Measurements from ENCODE around the gene SELPLG. TPM values are rescaled to one million over a fixed set of nuclear protein-coding genes. Genes with fewer than 3 reads are reported as not detected.
"Not testable (repeated sequence)": the region's sequence is repeated elsewhere in the genome, so short reads cannot be mapped to it uniquely, and the experiment has no call there.

SELPLG gene
- total RNA-seq, 1 experiment from 2014 or later = 0.41 TPM

DNA sequence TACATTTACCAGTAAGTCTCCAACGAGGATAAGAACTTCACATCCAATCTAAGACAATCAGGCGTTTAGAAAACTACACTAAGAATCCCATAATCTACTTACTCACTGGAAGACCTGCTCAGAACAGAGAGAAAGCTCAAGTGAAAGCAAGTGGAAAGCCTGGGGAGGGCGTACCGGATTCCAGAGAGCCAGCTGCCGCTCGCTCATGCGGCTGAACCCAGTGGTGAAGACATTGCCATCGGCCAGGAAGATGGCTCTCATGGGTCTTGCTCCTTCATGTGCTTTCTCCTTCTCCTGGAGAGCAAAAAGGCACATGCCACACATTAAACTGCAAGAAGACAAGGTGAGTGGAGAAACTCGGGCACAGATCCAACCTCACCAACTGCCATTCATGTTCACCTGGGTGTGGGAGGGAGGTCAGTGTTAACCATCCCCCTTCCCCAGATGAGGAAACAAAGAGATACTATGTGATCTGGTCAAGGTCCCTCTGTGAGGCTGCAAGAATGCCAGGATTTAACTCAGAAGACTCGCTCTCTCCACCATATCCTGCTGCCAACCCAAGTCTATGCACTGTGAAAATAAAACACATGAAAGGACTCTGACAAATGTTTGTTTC is 23.5 kb upstream of the SELPLG start:
- no TSS peak for BruUV-seq (replicated peaks)
- in situ Hi-C loops (cut with HindIII; ENCODE audit: low pct_unique_long_range_greater_than_20kb, low sequenced_read_pairs) = no loop called here
- ATAC-seq (no peak), DNase-seq (ENCODE audit: low read depth, low spot score) (no peak)
- ChIA-PET POLR2A (no interaction called here), CTCF (no interaction called here)
- no peak overlapping the region for H3K4me3 ChIP-seq (ENCODE audit: low read depth in 2 of 2, low read length in 2 of 2)
- TF ChIP-seq TCF7L2 (IDR thresholded peaks at IDR 0.05; ENCODE audit: low read depth, low read length) (no peak), SIN3A (IDR thresholded peaks at IDR 0.05; ENCODE audit: borderline replicate concordance, insufficient read depth, low read depth, low read length) (no peak), POLR2AphosphoS5 (IDR thresholded peaks at IDR 0.05; ENCODE audit: low read depth, low read length) (no peak)
- TF ChIP-seq, protein P1, sequence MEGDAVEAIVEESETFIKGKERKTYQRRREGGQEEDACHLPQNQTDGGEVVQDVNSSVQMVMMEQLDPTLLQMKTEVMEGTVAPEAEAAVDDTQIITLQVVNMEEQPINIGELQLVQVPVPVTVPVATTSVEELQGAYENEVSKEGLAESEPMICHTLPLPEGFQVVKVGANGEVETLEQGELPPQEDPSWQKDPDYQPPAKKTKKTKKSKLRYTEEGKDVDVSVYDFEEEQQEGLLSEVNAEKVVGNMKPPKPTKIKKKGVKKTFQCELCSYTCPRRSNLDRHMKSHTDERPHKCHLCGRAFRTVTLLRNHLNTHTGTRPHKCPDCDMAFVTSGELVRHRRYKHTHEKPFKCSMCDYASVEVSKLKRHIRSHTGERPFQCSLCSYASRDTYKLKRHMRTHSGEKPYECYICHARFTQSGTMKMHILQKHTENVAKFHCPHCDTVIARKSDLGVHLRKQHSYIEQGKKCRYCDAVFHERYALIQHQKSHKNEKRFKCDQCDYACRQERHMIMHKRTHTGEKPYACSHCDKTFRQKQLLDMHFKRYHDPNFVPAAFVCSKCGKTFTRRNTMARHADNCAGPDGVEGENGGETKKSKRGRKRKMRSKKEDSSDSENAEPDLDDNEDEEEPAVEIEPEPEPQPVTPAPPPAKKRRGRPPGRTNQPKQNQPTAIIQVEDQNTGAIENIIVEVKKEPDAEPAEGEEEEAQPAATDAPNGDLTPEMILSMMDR (IDR thresholded peaks at IDR 0.05) = no peak
- TF ChIP-seq, protein P2, sequence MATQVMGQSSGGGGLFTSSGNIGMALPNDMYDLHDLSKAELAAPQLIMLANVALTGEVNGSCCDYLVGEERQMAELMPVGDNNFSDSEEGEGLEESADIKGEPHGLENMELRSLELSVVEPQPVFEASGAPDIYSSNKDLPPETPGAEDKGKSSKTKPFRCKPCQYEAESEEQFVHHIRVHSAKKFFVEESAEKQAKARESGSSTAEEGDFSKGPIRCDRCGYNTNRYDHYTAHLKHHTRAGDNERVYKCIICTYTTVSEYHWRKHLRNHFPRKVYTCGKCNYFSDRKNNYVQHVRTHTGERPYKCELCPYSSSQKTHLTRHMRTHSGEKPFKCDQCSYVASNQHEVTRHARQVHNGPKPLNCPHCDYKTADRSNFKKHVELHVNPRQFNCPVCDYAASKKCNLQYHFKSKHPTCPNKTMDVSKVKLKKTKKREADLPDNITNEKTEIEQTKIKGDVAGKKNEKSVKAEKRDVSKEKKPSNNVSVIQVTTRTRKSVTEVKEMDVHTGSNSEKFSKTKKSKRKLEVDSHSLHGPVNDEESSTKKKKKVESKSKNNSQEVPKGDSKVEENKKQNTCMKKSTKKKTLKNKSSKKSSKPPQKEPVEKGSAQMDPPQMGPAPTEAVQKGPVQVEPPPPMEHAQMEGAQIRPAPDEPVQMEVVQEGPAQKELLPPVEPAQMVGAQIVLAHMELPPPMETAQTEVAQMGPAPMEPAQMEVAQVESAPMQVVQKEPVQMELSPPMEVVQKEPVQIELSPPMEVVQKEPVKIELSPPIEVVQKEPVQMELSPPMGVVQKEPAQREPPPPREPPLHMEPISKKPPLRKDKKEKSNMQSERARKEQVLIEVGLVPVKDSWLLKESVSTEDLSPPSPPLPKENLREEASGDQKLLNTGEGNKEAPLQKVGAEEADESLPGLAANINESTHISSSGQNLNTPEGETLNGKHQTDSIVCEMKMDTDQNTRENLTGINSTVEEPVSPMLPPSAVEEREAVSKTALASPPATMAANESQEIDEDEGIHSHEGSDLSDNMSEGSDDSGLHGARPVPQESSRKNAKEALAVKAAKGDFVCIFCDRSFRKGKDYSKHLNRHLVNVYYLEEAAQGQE (IDR thresholded peaks at IDR 0.05; ENCODE audit: insufficient read depth in 1 of 2, low read depth in 2 of 2, low read length in 1 of 2) = no peak
- no peak overlapping the region for H3K27ac ChIP-seq (ENCODE audit: low read length)
- H3K36me3 ChIP-seq (ENCODE audit: control insufficient read depth, insufficient read depth, low read length) = peaks cover 14% of the 10 kb centered on the region
- H3K9me3 ChIP-seq (ENCODE audit: control insufficient read depth, insufficient read depth, low read depth, low read length) = no peaks in the 10 kb centered on the region
- no peaks in the 10 kb centered on the region for H3K27me3 ChIP-seq (ENCODE audit: control insufficient read depth, insufficient read depth, low read length)
- intact Hi-C loops (cut with micrococcal nuclease; ENCODE audit: unreplicated experiment) = no loop called here
- peaks cover 9% of the 10 kb centered on the region for H3K4me1 ChIP-seq (ENCODE audit: control insufficient read depth, insufficient read depth, low read length)

DNA sequence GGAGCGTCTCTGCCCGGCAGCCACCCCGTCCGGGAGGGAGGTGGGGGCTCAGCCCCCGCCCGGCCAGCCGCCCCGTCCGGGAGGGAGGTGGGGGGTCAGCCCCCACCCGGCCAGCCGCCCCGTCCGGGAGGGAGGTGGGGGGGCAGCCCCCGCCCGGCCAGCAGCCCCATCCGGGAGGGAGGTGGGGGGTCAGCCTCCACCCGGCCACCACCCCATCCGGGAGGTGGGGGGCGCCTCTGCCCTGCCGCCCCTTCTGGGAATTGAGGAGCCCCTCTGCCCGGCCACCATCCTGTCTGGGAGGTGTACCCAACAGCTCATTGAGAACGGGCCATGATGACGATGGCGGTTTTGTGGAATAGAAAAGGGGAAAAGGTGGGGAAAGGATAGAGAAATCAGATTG is 22.6 kb upstream of the SELPLG start:
- BruUV-seq (replicated peaks); H3K9me3 ChIP-seq (ENCODE audit: control insufficient read depth, insufficient read depth, low read depth, low read length); H3K4me3 ChIP-seq (ENCODE audit: low read depth in 2 of 2, low read length in 2 of 2); H3K27ac ChIP-seq (ENCODE audit: low read length); H3K27me3 ChIP-seq (ENCODE audit: control insufficient read depth, insufficient read depth, low read length); intact Hi-C loops (cut with micrococcal nuclease; ENCODE audit: unreplicated experiment); in situ Hi-C loops (cut with HindIII; ENCODE audit: low pct_unique_long_range_greater_than_20kb, low sequenced_read_pairs); ATAC-seq; POLR2A ChIA-PET; DNase-seq (ENCODE audit: low read depth, low spot score); H3K4me1 ChIP-seq (ENCODE audit: control insufficient read depth, insufficient read depth, low read length); CTCF ChIA-PET: not testable (repeated sequence)
- H3K36me3 ChIP-seq (ENCODE audit: control insufficient read depth, insufficient read depth, low read length) = peaks cover 14% of the 10 kb centered on the region

DNA sequence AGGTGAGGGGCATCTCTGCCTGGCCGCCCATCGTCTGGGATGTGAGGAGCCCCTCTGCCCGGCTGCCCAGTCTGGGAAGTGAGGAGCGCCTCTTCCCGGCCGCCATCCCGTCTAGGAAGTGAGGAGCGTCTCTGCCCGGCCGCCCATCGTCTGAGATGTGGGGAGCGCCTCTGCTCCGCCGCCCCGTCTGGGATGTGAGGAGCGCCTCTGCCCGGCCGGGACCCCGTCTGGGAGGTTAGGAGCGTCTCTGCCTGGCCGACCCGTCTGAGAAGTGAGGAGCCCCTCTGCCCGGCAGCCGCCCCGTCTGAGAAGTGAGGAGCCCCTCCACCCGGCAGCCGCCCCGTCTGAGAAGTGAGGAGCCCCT is 22.1 kb upstream of the SELPLG start:
- H3K9me3 ChIP-seq (ENCODE audit: control insufficient read depth, insufficient read depth, low read depth, low read length); POLR2A ChIA-PET; ATAC-seq; BruUV-seq (replicated peaks); CTCF ChIA-PET; H3K4me1 ChIP-seq (ENCODE audit: control insufficient read depth, insufficient read depth, low read length); H3K27ac ChIP-seq (ENCODE audit: low read length); intact Hi-C loops (cut with micrococcal nuclease; ENCODE audit: unreplicated experiment); H3K27me3 ChIP-seq (ENCODE audit: control insufficient read depth, insufficient read depth, low read length); H3K4me3 ChIP-seq (ENCODE audit: low read depth in 2 of 2, low read length in 2 of 2); in situ Hi-C loops (cut with HindIII; ENCODE audit: low pct_unique_long_range_greater_than_20kb, low sequenced_read_pairs); DNase-seq (ENCODE audit: low read depth, low spot score): not testable (repeated sequence)
- H3K36me3 ChIP-seq (ENCODE audit: control insufficient read depth, insufficient read depth, low read length) = peaks cover 14% of the 10 kb centered on the region

DNA sequence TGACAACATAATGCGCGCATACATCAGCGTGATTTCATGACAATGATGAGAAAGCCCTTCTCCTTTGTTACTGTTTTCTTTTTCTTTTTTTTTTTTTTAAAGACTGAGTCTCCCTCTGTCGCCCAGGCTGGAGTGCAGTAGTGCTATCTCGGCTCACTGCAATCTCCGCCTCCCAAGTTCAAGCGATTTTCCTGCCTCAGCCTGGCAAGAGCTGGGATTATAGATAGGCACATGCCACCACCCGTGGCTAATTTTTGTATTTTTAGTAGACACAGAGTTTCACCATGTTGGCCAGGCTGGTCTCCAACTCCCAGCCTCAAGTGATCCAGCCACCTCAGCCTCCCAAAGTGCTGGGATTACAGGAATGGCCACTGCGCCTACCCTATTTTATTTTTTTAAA is 20.9 kb upstream of the SELPLG start:
- BruUV-seq (replicated peaks); ATAC-seq; DNase-seq (ENCODE audit: low read depth, low spot score); POLR2A ChIA-PET; H3K9me3 ChIP-seq (ENCODE audit: control insufficient read depth, insufficient read depth, low read depth, low read length); H3K27me3 ChIP-seq (ENCODE audit: control insufficient read depth, insufficient read depth, low read length); in situ Hi-C loops (cut with HindIII; ENCODE audit: low pct_unique_long_range_greater_than_20kb, low sequenced_read_pairs); CTCF ChIA-PET; H3K4me3 ChIP-seq (ENCODE audit: low read depth in 2 of 2, low read length in 2 of 2); H3K27ac ChIP-seq (ENCODE audit: low read length); H3K4me1 ChIP-seq (ENCODE audit: control insufficient read depth, insufficient read depth, low read length); intact Hi-C loops (cut with micrococcal nuclease; ENCODE audit: unreplicated experiment): not testable (repeated sequence)
- H3K36me3 ChIP-seq (ENCODE audit: control insufficient read depth, insufficient read depth, low read length) = peaks cover 12% of the 10 kb centered on the region

Measured in Panc1 (cell line).